GM23338 (cell line): ENCODE results near the gene RAP1B. TPM values are rescaled to one million over a fixed set of nuclear protein-coding genes. Genes with fewer than 3 reads are reported as not detected.

ENCODE experiments used
- ATAC-seq: fragments of 200-7000 bp; cut with Tn5 transposase; 3 replicates; pipeline ENCODE4 v1.9.1; 2020
- DNase-seq: peaks from one replicate; pipeline ENCODE4 v3.0.0-alpha.2; 2015; ENCODE audit warnings: low spot score
- H2AFZ ChIP-seq: fragments of 200-600 bp; sonication (generic); 2 replicates; pipeline ENCODE4 v1.8.0; 2016; ENCODE audit warnings: antibody characterized with exemption, mild to moderate bottlenecking, moderate library complexity
- H3F3A ChIP-seq: fragments of 200-600 bp; sonication (generic); replicated peaks from 2 replicates; pipeline ENCODE4 v1.8.0; 2017; ENCODE audit warnings: antibody characterized with exemption, mixed run types, low read depth
- H3K27ac ChIP-seq: fragments of 200-600 bp; sonication (generic); 2 replicates; pipeline ENCODE4 v1.6.1; 2016; ENCODE audit warnings: low read depth
- H3K27me3 ChIP-seq: fragments of 200-600 bp; sonication (generic); 2 replicates; pipeline ENCODE4 v1.8.0; 2016; ENCODE audit warnings: mild to moderate bottlenecking, mixed run types, moderate library complexity; ENCODE audit not compliant: insufficient read depth
- H3K36me3 ChIP-seq: fragments of 200-600 bp; sonication (generic); 2 replicates; pipeline ENCODE4 v1.8.0; 2016; ENCODE audit warnings: mild to moderate bottlenecking; ENCODE audit not compliant: insufficient read depth
- H3K4me1 ChIP-seq: fragments of 200-600 bp; sonication (generic); 2 replicates; pipeline ENCODE4 v1.8.0; 2016; ENCODE audit warnings: mild to moderate bottlenecking, moderate library complexity; ENCODE audit not compliant: insufficient read depth
- H3K4me2 ChIP-seq: fragments of 200-600 bp; sonication (generic); 2 replicates; pipeline ENCODE4 v1.7.1; 2017; ENCODE audit warnings: mixed run types
- H3K4me3 ChIP-seq: fragments of 200-600 bp; sonication (generic); 2 replicates; pipeline ENCODE4 v1.6.1; 2016; ENCODE audit warnings: mixed run types
- H3K79me2 ChIP-seq: fragments of 200-600 bp; sonication (generic); replicated peaks from 2 replicates; pipeline ENCODE4 v1.8.0; 2017; ENCODE audit warnings: mild to moderate bottlenecking; ENCODE audit not compliant: insufficient read depth
- H3K9me2 ChIP-seq: fragments of 200-600 bp; sonication (generic); 2 replicates; pipeline ENCODE4 v1.8.0; 2017; ENCODE audit not compliant: insufficient read depth
- H4K20me1 ChIP-seq: fragments of 200-600 bp; sonication (generic); replicated peaks from 2 replicates; pipeline ENCODE4 v1.8.0; 2017; ENCODE audit warnings: mild to moderate bottlenecking; ENCODE audit not compliant: insufficient read depth
- H3K27ac Mint-ChIP-seq: 2 replicates; pipeline ENCODE4 v1.8.0; 2020; ENCODE audit warnings: inconsistent platforms, mild to moderate bottlenecking, moderate library complexity, mixed read lengths
- H3K27me3 Mint-ChIP-seq: 3 replicates; pipeline ENCODE4 v1.8.0; 2022; ENCODE audit warnings: low read depth, mild to moderate bottlenecking, moderate library complexity, mixed read lengths, inconsistent platforms; ENCODE audit not compliant: insufficient read depth, poor library complexity
- H3K36me3 Mint-ChIP-seq: 3 replicates; pipeline ENCODE4 v1.8.0; 2021; ENCODE audit warnings: low read depth, mild to moderate bottlenecking, inconsistent platforms, moderate library complexity, mixed read lengths
- H3K4me1 Mint-ChIP-seq: 3 replicates; pipeline ENCODE4 v1.8.0; 2020; ENCODE audit warnings: mild to moderate bottlenecking, inconsistent platforms, mixed read lengths
- H3K4me3 Mint-ChIP-seq: 3 replicates; pipeline ENCODE4 v1.8.0; 2021; ENCODE audit warnings: moderate library complexity, mild to moderate bottlenecking, inconsistent platforms, mixed read lengths
- H3K9me3 Mint-ChIP-seq: 3 replicates; pipeline ENCODE4 v1.8.0; 2020; ENCODE audit warnings: moderate library complexity, mild to moderate bottlenecking, inconsistent platforms, mixed read lengths
- CREB1 ChIP-seq: fragments of 250-450 bp; sonication (Bioruptor Pico); IDR thresholded peaks from 2 replicates; pipeline ENCODE4 v1.5.0; 2020; ENCODE audit warnings: low read depth, mild to moderate bottlenecking, moderate library complexity
- EZH2 ChIP-seq: fragments of 200-600 bp; sonication (generic); IDR thresholded peaks from one replicate; pipeline ENCODE4 v1.8.0; 2017; ENCODE audit warnings: antibody characterized with exemption, mild to moderate bottlenecking, low read depth; ENCODE audit not compliant: unreplicated experiment
- EZH2phosphoT487 ChIP-seq: fragments of 200-600 bp; sonication (generic); IDR thresholded peaks from one replicate; pipeline ENCODE4 v1.8.1; 2018; ENCODE audit warnings: antibody characterized with exemption; ENCODE audit not compliant: unreplicated experiment
- JUNB ChIP-seq: IDR thresholded peaks from one replicate; pipeline ENCODE4 v1.6.1; 2016; ENCODE audit warnings: antibody characterized with exemption; ENCODE audit not compliant: unreplicated experiment
- NANOG ChIP-seq: IDR thresholded peaks from 2 replicates; pipeline ENCODE4 v1.6.1; 2016; ENCODE audit warnings: antibody characterized with exemption, borderline replicate concordance
- POLR2AphosphoS5 ChIP-seq: IDR thresholded peaks from 2 replicates; pipeline ENCODE4 v1.6.1; 2016; ENCODE audit warnings: antibody characterized with exemption, low read depth
- STAT1 ChIP-seq: IDR thresholded peaks from one replicate; pipeline ENCODE4 v1.6.1; 2016; ENCODE audit warnings: antibody characterized with exemption; ENCODE audit not compliant: unreplicated experiment
- ZNF114 ChIP-seq: fragments of 250-450 bp; sonication (Bioruptor Pico); IDR thresholded peaks from 2 replicates; pipeline ENCODE4 v1.5.0; 2020; ENCODE audit warnings: mild to moderate bottlenecking, moderate library complexity
- ZNF331 ChIP-seq: fragments of 250-450 bp; sonication (Bioruptor Pico); IDR thresholded peaks from 2 replicates; pipeline ENCODE4 v1.5.0; 2020; ENCODE audit warnings: low read depth, mild to moderate bottlenecking, moderate library complexity
- polyA plus RNA-seq: library from polyadenylated mRNA; unstranded; fragments of >200 nt; fragmentation: Nextera tagmentation; extraction: Ambion mirVana; gene quantifications from 2 replicates; pipeline ENCODE4 v1.2.1, GENCODE V29; 2016
- total RNA-seq: library from RNA; depleted of rRNA; stranded (reverse); fragments of >200 nt; shearing (Covaris generic); gene quantifications from 2 replicates; pipeline ENCODE4 v1.2.3, GENCODE V29; 2014
- TF ChIP-seq, protein P1 (sequence below): fragments of 250-450 bp; sonication (Bioruptor Pico); IDR thresholded peaks from 2 replicates; pipeline ENCODE4 v1.5.0; 2020; ENCODE audit warnings: mild to moderate bottlenecking, moderate library complexity
- TF ChIP-seq, protein P2 (sequence below): IDR thresholded peaks from one replicate; pipeline ENCODE4 v1.6.1; 2018; ENCODE audit warnings: antibody characterized with exemption; ENCODE audit not compliant: unreplicated experiment
- TF ChIP-seq, protein P3 (sequence below), 2 experiments: fragments of 200-600 bp in 1 of 2; sonication (generic) in 1 of 2; conservative IDR thresholded peaks; 2 replicates each; pipeline versions ENCODE4 v1.5.1 to v1.6.1; 2016 to 2017; ENCODE audit warnings: antibody characterized with exemption in 2 of 2, low read depth in 2 of 2, mild to moderate bottlenecking in 2 of 2, moderate library complexity in 1 of 2
- TF ChIP-seq, protein P4 (sequence below): IDR thresholded peaks from 2 replicates; pipeline ENCODE4 v1.6.1; 2016; ENCODE audit warnings: antibody characterized with exemption

The RAP1B gene
- total and polyA plus RNA-seq, 2 experiments from 2014 or later: 90.6 to 128 TPM

DNA sequence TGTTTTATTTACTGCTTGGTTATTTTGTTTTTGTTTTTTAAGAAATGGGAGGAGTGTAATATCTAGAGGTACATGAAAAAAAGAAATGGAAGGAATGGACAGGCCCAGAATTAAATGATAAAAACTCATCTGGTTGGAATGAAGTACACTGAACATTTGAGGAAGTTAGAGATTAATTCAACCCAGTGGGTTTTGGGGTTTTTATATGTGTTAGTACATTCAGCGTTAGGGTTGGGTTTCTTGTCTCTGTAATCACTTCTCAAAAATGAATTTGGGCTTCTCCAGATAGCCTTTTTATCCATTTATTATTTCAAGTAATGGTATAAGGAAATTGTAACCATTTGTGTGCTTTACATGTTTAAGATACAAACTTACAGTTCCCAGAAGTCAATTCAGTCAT lies 56.6 kb downstream of the RAP1B start:
- H3K27ac Mint-ChIP-seq: peak overlapping the region; percentile 5; the same call in 1 of the 2 replicates
- DNase-seq (no peak), ATAC-seq (no peak)
- no peak overlapping the region for H3K4me2 ChIP-seq
- no peaks in the 10 kb centered on the region for H3K9me2 ChIP-seq
- H2AFZ ChIP-seq: no peak overlapping the region
- peaks cover 2% of the 10 kb centered on the region; the same call in 1 of the 3 replicates for H3K36me3 Mint-ChIP-seq
- no peaks in the 10 kb centered on the region for H3K9me3 Mint-ChIP-seq
- no peak overlapping the region for H3K4me3 ChIP-seq
- no peaks in the 10 kb centered on the region for H3K27me3 Mint-ChIP-seq
- no peaks in the 10 kb centered on the region for H3K27me3 ChIP-seq
- H3K79me2 ChIP-seq: no peaks in the 10 kb centered on the region
- H3F3A ChIP-seq: no peaks in the 10 kb centered on the region
- 0 out of 2 replicates have a peak, but pooled peaks cover 3% of the 10 kb centered on the region for H3K36me3 ChIP-seq
- H3K4me1 ChIP-seq: peaks cover 17% of the 10 kb centered on the region
- H3K4me1 Mint-ChIP-seq: peaks cover 16% of the 10 kb centered on the region; the same call in 2 of the 3 replicates
- TF ChIP-seq, protein P1, sequence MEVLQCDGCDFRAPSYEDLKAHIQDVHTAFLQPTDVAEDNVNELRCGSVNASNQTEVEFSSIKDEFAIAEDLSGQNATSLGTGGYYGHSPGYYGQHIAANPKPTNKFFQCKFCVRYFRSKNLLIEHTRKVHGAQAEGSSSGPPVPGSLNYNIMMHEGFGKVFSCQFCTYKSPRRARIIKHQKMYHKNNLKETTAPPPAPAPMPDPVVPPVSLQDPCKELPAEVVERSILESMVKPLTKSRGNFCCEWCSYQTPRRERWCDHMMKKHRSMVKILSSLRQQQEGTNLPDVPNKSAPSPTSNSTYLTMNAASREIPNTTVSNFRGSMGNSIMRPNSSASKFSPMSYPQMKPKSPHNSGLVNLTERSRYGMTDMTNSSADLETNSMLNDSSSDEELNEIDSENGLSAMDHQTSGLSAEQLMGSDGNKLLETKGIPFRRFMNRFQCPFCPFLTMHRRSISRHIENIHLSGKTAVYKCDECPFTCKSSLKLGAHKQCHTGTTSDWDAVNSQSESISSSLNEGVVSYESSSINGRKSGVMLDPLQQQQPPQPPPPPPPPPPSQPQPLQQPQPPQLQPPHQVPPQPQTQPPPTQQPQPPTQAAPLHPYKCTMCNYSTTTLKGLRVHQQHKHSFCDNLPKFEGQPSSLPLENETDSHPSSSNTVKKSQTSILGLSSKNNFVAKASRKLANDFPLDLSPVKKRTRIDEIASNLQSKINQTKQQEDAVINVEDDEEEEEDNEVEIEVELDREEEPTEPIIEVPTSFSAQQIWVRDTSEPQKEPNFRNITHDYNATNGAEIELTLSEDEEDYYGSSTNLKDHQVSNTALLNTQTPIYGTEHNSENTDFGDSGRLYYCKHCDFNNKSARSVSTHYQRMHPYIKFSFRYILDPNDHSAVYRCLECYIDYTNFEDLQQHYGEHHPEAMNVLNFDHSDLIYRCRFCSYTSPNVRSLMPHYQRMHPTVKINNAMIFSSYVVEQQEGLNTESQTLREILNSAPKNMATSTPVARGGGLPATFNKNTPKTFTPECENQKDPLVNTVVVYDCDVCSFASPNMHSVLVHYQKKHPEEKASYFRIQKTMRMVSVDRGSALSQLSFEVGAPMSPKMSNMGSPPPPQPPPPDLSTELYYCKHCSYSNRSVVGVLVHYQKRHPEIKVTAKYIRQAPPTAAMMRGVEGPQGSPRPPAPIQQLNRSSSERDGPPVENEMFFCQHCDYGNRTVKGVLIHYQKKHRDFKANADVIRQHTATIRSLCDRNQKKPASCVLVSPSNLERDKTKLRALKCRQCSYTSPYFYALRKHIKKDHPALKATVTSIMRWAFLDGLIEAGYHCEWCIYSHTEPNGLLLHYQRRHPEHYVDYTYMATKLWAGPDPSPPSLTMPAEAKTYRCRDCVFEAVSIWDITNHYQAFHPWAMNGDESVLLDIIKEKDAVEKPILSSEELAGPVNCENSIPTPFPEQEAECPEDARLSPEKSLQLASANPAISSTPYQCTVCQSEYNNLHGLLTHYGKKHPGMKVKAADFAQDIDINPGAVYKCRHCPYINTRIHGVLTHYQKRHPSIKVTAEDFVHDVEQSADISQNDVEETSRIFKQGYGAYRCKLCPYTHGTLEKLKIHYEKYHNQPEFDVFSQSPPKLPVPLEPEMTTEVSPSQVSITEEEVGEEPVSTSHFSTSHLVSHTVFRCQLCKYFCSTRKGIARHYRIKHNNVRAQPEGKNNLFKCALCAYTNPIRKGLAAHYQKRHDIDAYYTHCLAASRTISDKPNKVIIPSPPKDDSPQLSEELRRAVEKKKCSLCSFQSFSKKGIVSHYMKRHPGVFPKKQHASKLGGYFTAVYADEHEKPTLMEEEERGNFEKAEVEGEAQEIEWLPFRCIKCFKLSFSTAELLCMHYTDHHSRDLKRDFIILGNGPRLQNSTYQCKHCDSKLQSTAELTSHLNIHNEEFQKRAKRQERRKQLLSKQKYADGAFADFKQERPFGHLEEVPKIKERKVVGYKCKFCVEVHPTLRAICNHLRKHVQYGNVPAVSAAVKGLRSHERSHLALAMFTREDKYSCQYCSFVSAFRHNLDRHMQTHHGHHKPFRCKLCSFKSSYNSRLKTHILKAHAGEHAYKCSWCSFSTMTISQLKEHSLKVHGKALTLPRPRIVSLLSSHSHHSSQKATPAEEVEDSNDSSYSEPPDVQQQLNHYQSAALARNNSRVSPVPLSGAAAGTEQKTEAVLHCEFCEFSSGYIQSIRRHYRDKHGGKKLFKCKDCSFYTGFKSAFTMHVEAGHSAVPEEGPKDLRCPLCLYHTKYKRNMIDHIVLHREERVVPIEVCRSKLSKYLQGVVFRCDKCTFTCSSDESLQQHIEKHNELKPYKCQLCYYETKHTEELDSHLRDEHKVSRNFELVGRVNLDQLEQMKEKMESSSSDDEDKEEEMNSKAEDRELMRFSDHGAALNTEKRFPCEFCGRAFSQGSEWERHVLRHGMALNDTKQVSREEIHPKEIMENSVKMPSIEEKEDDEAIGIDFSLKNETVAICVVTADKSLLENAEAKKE (CRISPR knock-in tag): no peak
- TF ChIP-seq, protein P2, sequence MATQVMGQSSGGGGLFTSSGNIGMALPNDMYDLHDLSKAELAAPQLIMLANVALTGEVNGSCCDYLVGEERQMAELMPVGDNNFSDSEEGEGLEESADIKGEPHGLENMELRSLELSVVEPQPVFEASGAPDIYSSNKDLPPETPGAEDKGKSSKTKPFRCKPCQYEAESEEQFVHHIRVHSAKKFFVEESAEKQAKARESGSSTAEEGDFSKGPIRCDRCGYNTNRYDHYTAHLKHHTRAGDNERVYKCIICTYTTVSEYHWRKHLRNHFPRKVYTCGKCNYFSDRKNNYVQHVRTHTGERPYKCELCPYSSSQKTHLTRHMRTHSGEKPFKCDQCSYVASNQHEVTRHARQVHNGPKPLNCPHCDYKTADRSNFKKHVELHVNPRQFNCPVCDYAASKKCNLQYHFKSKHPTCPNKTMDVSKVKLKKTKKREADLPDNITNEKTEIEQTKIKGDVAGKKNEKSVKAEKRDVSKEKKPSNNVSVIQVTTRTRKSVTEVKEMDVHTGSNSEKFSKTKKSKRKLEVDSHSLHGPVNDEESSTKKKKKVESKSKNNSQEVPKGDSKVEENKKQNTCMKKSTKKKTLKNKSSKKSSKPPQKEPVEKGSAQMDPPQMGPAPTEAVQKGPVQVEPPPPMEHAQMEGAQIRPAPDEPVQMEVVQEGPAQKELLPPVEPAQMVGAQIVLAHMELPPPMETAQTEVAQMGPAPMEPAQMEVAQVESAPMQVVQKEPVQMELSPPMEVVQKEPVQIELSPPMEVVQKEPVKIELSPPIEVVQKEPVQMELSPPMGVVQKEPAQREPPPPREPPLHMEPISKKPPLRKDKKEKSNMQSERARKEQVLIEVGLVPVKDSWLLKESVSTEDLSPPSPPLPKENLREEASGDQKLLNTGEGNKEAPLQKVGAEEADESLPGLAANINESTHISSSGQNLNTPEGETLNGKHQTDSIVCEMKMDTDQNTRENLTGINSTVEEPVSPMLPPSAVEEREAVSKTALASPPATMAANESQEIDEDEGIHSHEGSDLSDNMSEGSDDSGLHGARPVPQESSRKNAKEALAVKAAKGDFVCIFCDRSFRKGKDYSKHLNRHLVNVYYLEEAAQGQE: no peak
- no peak for TF ChIP-seq ZNF114 (CRISPR knock-in tag)
- no peak for TF ChIP-seq NANOG
- TF ChIP-seq, protein P3, sequence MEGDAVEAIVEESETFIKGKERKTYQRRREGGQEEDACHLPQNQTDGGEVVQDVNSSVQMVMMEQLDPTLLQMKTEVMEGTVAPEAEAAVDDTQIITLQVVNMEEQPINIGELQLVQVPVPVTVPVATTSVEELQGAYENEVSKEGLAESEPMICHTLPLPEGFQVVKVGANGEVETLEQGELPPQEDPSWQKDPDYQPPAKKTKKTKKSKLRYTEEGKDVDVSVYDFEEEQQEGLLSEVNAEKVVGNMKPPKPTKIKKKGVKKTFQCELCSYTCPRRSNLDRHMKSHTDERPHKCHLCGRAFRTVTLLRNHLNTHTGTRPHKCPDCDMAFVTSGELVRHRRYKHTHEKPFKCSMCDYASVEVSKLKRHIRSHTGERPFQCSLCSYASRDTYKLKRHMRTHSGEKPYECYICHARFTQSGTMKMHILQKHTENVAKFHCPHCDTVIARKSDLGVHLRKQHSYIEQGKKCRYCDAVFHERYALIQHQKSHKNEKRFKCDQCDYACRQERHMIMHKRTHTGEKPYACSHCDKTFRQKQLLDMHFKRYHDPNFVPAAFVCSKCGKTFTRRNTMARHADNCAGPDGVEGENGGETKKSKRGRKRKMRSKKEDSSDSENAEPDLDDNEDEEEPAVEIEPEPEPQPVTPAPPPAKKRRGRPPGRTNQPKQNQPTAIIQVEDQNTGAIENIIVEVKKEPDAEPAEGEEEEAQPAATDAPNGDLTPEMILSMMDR (conservative IDR thresholded peaks at IDR 0.05; ENCODE audit: low read depth in 2 of 2): no peak
- TF ChIP-seq CREB1 (CRISPR knock-in tag): no peak
- TF ChIP-seq, protein P4, sequence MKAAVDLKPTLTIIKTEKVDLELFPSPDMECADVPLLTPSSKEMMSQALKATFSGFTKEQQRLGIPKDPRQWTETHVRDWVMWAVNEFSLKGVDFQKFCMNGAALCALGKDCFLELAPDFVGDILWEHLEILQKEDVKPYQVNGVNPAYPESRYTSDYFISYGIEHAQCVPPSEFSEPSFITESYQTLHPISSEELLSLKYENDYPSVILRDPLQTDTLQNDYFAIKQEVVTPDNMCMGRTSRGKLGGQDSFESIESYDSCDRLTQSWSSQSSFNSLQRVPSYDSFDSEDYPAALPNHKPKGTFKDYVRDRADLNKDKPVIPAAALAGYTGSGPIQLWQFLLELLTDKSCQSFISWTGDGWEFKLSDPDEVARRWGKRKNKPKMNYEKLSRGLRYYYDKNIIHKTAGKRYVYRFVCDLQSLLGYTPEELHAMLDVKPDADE: no peak
- no peak for TF ChIP-seq EZH2phosphoT487
- TF ChIP-seq JUNB: no peak
- no peak for TF ChIP-seq ZNF331 (CRISPR knock-in tag)
- no peak for TF ChIP-seq POLR2AphosphoS5
- no peak for TF ChIP-seq STAT1
- no peak for TF ChIP-seq EZH2
- H4K20me1 ChIP-seq: no peaks in the 10 kb centered on the region
- no peak overlapping the region for H3K4me3 Mint-ChIP-seq
- H3K27ac ChIP-seq: no peak overlapping the region
